GM12874 (cell line): Measurements from ENCODE around the gene RASSF7.

Experiments used
- CTCF ChIP-seq: IDR thresholded peaks from 2 replicates; pipeline ENCODE4 v1.5.1; 2011; ENCODE audit warnings: low read depth, mild to moderate bottlenecking, control low read depth, low read length, moderate library complexity; ENCODE audit not compliant: insufficient read depth

Gene RASSF7

GRCh38 chr11:581342-581741, 20.6 kb downstream of the RASSF7 start:
- TF ChIP-seq CTCF = no peak

GRCh38 chr11:581752-582151, 21.0 kb downstream of the RASSF7 start:
- no peak for TF ChIP-seq CTCF

GRCh38 chr11:584287-584686, 23.5 kb downstream of the RASSF7 start:
- no peak for TF ChIP-seq CTCF

GRCh38 chr11:586376-587316, 25.9 kb downstream of the RASSF7 start:
- no peak for TF ChIP-seq CTCF

- no peak for TF ChIP-seq CTCF
Observed at GRCh38 chr11:587546-587945, 26.8 kb downstream of the RASSF7 start.

- TF ChIP-seq CTCF = no peak
Observed at GRCh38 chr11:587978-588380, 27.2 kb downstream of the RASSF7 start.

- no peak for TF ChIP-seq CTCF
Observed at GRCh38 chr11:589798-590197, 29.0 kb downstream of the RASSF7 start.
